ENCODE data around the gene RIPOR3.

RIPOR3 gene

DNA sequence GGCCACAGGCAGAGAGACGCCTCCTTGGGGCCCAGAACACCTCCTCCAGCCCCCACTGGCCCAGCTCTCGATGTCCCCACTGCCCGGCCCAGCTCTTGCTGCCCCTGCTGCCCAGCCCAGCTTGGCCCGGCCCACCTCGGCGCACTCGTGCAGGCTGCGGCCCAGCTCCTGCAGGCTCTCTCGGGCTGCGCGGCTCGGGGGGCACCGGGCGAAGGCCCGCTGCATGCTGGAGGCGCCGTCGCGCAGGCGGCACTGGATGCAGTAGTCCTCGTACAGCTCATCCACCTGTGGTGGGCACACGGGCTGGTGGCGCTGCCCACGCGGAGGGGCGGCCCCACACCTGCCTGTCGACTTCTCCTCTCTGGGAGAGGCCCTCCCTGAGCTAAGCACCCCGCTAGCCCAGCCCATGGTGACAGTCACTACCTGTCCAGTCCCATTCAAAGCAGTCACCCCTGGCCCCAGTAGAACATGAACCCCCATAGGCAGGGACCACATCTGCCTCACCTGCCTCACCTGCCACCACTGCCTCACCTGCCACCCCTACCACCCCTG lies 81.8 kb downstream of the RIPOR3 start:
- DNase-seq (ENCODE audit: low read depth in 1 of 2, low spot score in 1 of 2) = no peak
- Histone ChIP-seq H3K27me3 (ENCODE audit: insufficient read depth, poor library complexity, severe bottlenecking) (no peaks in the 10 kb centered on the region), H3K27ac (replicated peaks) (no peak overlapping the region), H3K4me3 (replicated peaks; ENCODE audit: insufficient read depth, low read length) (no peak overlapping the region)
- TF ChIP-seq SPI1 (IDR thresholded peaks at IDR 0.05; ENCODE audit: borderline replicate concordance, low read depth) (no peak), REST (IDR thresholded peaks at IDR 0.05; ENCODE audit: insufficient replicate concordance, low read depth) (no peak), GABPA (IDR thresholded peaks at IDR 0.05; ENCODE audit: low read depth) (no peak), POLR2AphosphoS5 (IDR thresholded peaks at IDR 0.05; ENCODE audit: low read depth) (no peak), CTCF (IDR thresholded peaks at IDR 0.05; ENCODE audit: insufficient read depth, low read length) (no peak)

DNA sequence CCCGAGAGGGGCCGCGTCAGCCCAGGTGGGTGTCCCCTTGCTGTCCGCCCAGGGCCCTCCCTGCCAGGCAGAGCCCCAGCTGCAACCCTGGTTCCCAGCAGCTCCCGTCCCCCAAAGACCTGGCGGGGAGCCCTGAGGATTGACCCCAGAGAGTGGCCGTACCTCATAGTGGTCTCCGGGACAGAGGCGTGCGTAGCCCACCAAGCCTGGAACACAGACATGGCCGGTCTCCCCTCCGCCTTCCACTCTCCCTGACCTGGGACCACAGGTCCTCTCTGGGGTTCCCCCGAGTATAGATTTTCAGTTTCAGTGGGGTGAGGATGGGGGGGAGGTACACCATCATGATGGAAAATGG lies 82.6 kb downstream of the RIPOR3 start:
- no peak overlapping the region for H3K4me3 ChIP-seq (replicated peaks; ENCODE audit: insufficient read depth, low read length)
- no peak overlapping the region for H3K27ac ChIP-seq (replicated peaks)
- H3K27me3 ChIP-seq (ENCODE audit: insufficient read depth, poor library complexity, severe bottlenecking) = no peaks in the 10 kb centered on the region
- no peak for DNase-seq (ENCODE audit: low read depth in 1 of 2, low spot score in 1 of 2)
- TF ChIP-seq POLR2AphosphoS5 (IDR thresholded peaks at IDR 0.05; ENCODE audit: low read depth) (no peak), CTCF (IDR thresholded peaks at IDR 0.05; ENCODE audit: insufficient read depth, low read length) (no peak), REST (IDR thresholded peaks at IDR 0.05; ENCODE audit: insufficient replicate concordance, low read depth) (no peak), SPI1 (IDR thresholded peaks at IDR 0.05; ENCODE audit: borderline replicate concordance, low read depth) (no peak), GABPA (IDR thresholded peaks at IDR 0.05; ENCODE audit: low read depth) (no peak)

DNA sequence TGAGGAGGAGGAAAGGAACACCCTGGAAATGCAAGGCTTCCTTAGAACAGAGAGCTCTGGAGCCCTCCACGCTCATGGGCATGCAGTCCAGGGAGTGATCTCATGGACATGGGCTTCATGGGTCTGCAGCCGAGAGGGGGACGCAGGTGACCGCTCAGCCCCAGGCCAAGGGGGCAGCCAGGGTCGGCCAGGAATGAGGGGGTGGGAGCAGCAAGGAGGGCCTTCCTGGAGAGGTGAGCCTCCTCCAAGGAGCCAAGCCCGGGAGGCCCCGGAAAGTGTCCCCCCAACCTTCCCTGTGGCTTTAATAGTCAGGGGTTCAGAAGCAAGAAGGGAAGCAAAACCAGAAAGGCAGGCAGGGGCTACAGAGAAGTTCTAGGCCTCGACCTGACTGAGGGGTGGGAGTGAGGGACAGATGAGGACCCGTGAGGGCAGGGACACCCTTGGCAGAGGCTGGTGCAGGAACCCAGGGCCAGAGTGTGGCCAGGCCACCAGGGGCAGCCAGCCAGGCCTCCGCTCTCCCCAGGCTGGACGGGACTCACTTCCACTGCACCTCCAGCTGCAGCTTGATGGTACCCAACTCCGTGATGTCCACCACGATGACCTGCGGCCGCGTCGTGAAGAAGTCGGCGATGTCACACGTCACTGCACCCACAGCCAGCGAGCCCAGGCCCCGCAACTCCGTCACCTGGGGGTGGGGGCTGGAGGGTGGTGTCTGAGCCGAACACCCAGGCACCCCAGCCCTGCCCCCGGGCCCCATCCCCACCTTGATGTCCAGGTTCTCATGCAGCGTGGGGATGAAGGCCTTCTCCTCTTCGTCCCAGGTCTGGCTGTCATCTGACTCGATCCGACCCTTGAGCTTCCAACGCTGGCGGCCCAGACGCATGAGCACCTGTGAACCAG lies 83.2 kb downstream of the RIPOR3 start:
- TF ChIP-seq CTCF (IDR thresholded peaks at IDR 0.05; ENCODE audit: insufficient read depth, low read length) (no peak), POLR2AphosphoS5 (IDR thresholded peaks at IDR 0.05; ENCODE audit: low read depth) (no peak), REST (IDR thresholded peaks at IDR 0.05; ENCODE audit: insufficient replicate concordance, low read depth) (no peak), SPI1 (IDR thresholded peaks at IDR 0.05; ENCODE audit: borderline replicate concordance, low read depth) (no peak), GABPA (IDR thresholded peaks at IDR 0.05; ENCODE audit: low read depth) (no peak)
- DNase-seq (ENCODE audit: low read depth in 1 of 2, low spot score in 1 of 2) = no peak
- H3K27ac ChIP-seq (replicated peaks) = no peak overlapping the region
- H3K4me3 ChIP-seq (replicated peaks; ENCODE audit: insufficient read depth, low read length) = no peak overlapping the region
- no peaks in the 10 kb centered on the region for H3K27me3 ChIP-seq (ENCODE audit: insufficient read depth, poor library complexity, severe bottlenecking)
